SK-N-SH (cell line): ENCODE data around the gene EXOC7. TPM values are rescaled to one million over a fixed set of nuclear protein-coding genes. Genes with fewer than 3 reads are reported as not detected.

Experiments used
- CTCF ChIA-PET: fragments of 300-600, 350-600 bp; formaldehyde crosslinking; extraction: SDS; loops from one replicate; lab custom pipeline; 2021; lab: Yijun Ruan, JAX
- POLR2A ChIA-PET: fragments of 350-600 bp; sonication (Branson Sonifier 250); formaldehyde crosslinking; extraction: SDS; loops from one replicate; lab custom pipeline; 2020; ENCODE audit warnings: antibody characterized with exemption, inconsistent platforms; lab: Yijun Ruan, JAX
- DNase-seq: peaks from one replicate; pipeline ENCODE4 v3.0.0; 2012
- H2AFZ ChIP-seq: fragments of 200-600 bp; sonication (generic); 2 replicates; pipeline ENCODE4 v1.8.1; 2016; ENCODE audit warnings: antibody characterized with exemption, mild to moderate bottlenecking, low read depth
- H3F3A ChIP-seq: fragments of 200-600 bp; sonication (generic); replicated peaks from 2 replicates; pipeline ENCODE3; 2016; ENCODE audit warnings: antibody characterized with exemption, mild to moderate bottlenecking; ENCODE audit not compliant: insufficient read depth
- H3K27ac ChIP-seq, 2 experiments: fragments of 200-500 bp in 1 of 2; fragments of 200-600 bp in 1 of 2; sonication (Bioruptor generic) in 1 of 2; sonication (generic), shearing (Covaris generic) in 1 of 2; 2 replicates each; pipeline versions ENCODE4 v1.5.1 to v1.6.1; 2014 to 2016; ENCODE audit warnings: low read depth in 2 of 2, inconsistent platforms in 1 of 2, low read length in 1 of 2, mild to moderate bottlenecking in 1 of 2, mixed read lengths in 1 of 2
- H3K27me3 ChIP-seq: fragments of 200-600 bp; sonication (generic), shearing (Covaris generic); 2 replicates; pipeline ENCODE4 v1.6.1; 2016; ENCODE audit warnings: mixed run types; ENCODE audit not compliant: insufficient read depth
- H3K36me3 ChIP-seq, 2 experiments: fragments of 200-500 bp in 1 of 2; fragments of 200-600 bp in 1 of 2; sonication (Bioruptor generic) in 1 of 2; sonication (generic) in 1 of 2; replicated peaks in 1 of 2; 2 replicates each; pipeline versions ENCODE3 to v1.5.1; 2014 to 2016; ENCODE audit warnings: low read length in 1 of 2, mild to moderate bottlenecking in 1 of 2; ENCODE audit not compliant: insufficient read depth in 2 of 2, control insufficient read depth in 1 of 2
- H3K4me1 ChIP-seq, 2 experiments: fragments of 200-500 bp in 1 of 2; fragments of 200-600 bp in 1 of 2; sonication (Bioruptor generic) in 1 of 2; sonication (generic), shearing (Covaris generic) in 1 of 2; 2 replicates each; pipeline versions ENCODE4 v1.5.1 to v1.6.1; 2014 to 2016; ENCODE audit warnings: low read depth in 1 of 2, low read length in 1 of 2, mixed run types in 1 of 2; ENCODE audit not compliant: insufficient read depth in 2 of 2, control insufficient read depth in 1 of 2
- H3K4me2 ChIP-seq: fragments of 200-600 bp; sonication (generic), shearing (Covaris generic); 2 replicates; pipeline ENCODE4 v1.6.1; 2017; ENCODE audit warnings: mixed run types
- H3K4me3 ChIP-seq, 2 experiments: fragments of 200-500 bp in 1 of 2; fragments of 200-600 bp in 1 of 2; sonication (Bioruptor generic) in 1 of 2; sonication (generic), shearing (Covaris generic) in 1 of 2; 2 replicates each; pipeline versions ENCODE4 v1.5.1 to v1.8.1; 2014 to 2016; ENCODE audit warnings: low read depth in 2 of 2, inconsistent platforms in 1 of 2, low read length in 1 of 2, mild to moderate bottlenecking in 1 of 2, mixed read lengths in 1 of 2, moderate library complexity in 1 of 2
- H3K79me2 ChIP-seq: fragments of 200-600 bp; sonication (generic); 2 replicates; pipeline ENCODE4 v1.8.1; 2017; ENCODE audit warnings: mild to moderate bottlenecking; ENCODE audit not compliant: insufficient read depth
- H3K9ac ChIP-seq: fragments of 200-600 bp; sonication (generic); 2 replicates; pipeline ENCODE4 v1.6.1; 2017; ENCODE audit warnings: mixed run types
- H3K9me2 ChIP-seq: fragments of 200-600 bp; sonication (generic); 2 replicates; pipeline ENCODE4 v1.6.1; 2017; ENCODE audit warnings: mixed run types
- H3K9me3 ChIP-seq: fragments of 200-600 bp; sonication (generic); 2 replicates; pipeline ENCODE4 v1.6.1; 2017; ENCODE audit warnings: mixed run types, mild to moderate bottlenecking, moderate library complexity
- H4K20me1 ChIP-seq: fragments of 200-600 bp; sonication (generic); 2 replicates; pipeline ENCODE4 v1.6.1; 2017; ENCODE audit warnings: mild to moderate bottlenecking, mixed run types; ENCODE audit not compliant: insufficient read depth
- CHD2 ChIP-seq: fragments of 150-350 bp; IDR thresholded peaks from 2 replicates; pipeline ENCODE4 v1.6.1; 2018; ENCODE audit warnings: low read length; ENCODE audit not compliant: partially characterized antibody
- ELF1 ChIP-seq: IDR thresholded peaks from 2 replicates; pipeline ENCODE4 v1.4.0; 2012
- FOSL2 ChIP-seq: IDR thresholded peaks from 2 replicates; pipeline ENCODE4 v1.4.0; 2012; ENCODE audit warnings: low read depth, mild to moderate bottlenecking, moderate library complexity, borderline replicate concordance
- FOXM1 ChIP-seq: IDR thresholded peaks from 2 replicates; pipeline ENCODE4 v1.4.0; 2012; ENCODE audit warnings: low read depth, mild to moderate bottlenecking
- GABPA ChIP-seq: IDR thresholded peaks from 2 replicates; pipeline ENCODE4 v1.4.0; 2012; ENCODE audit warnings: low read depth, mild to moderate bottlenecking
- GATA2 ChIP-seq: sonication (generic); formaldehyde crosslinking; IDR thresholded peaks from 2 replicates; pipeline ENCODE4 v1.5.0; 2020; ENCODE audit warnings: mild to moderate bottlenecking, missing genetic modification reagents
- JUND ChIP-seq: IDR thresholded peaks from 2 replicates; pipeline ENCODE4 v1.4.0; 2012
- MEF2A ChIP-seq: IDR thresholded peaks from 2 replicates; pipeline ENCODE4 v1.4.0; 2012; ENCODE audit warnings: low read depth, borderline replicate concordance
- NFIC ChIP-seq: IDR thresholded peaks from 2 replicates; pipeline ENCODE4 v1.4.0; 2012; ENCODE audit warnings: borderline replicate concordance
- POLR2AphosphoS5 ChIP-seq: IDR thresholded peaks from 2 replicates; pipeline ENCODE4 v1.6.1; 2012; ENCODE audit warnings: low read depth, low read length
- RFX5 ChIP-seq: IDR thresholded peaks from 2 replicates; pipeline ENCODE4 v1.6.1; 2012; ENCODE audit warnings: mild to moderate bottlenecking, improper control_type of control experiment, low read length
- TCF12 ChIP-seq: IDR thresholded peaks from 2 replicates; pipeline ENCODE4 v1.4.0; 2012
- YY1 ChIP-seq: IDR thresholded peaks from 2 replicates; pipeline ENCODE4 v1.4.0; 2012; ENCODE audit warnings: low read depth, mild to moderate bottlenecking
- WGBS: methylation state at CpG from one replicate; pipeline ENCODE4 v1.1.6; 2017; ENCODE audit warnings: low lambda C conversion rate; 5-methylcytosine and 5-hydroxymethylcytosine counted together
- polyA plus RNA-seq, 3 experiments: library from polyadenylated mRNA; depleted of rRNA; stranded (reverse); fragments of >200 nt; gene quantifications; 2 replicates each; pipeline ENCODE4 v1.2.3, GENCODE V29; 2012
- TF ChIP-seq, protein P1 (sequence below): fragments of 200-600 bp; sonication (generic); IDR thresholded peaks from 2 replicates; pipeline ENCODE4 v1.6.1; 2017; ENCODE audit warnings: antibody characterized with exemption, mild to moderate bottlenecking, moderate library complexity
- TF ChIP-seq, protein P2 (sequence below): IDR thresholded peaks from 2 replicates; pipeline ENCODE4; 2012
- TF ChIP-seq, protein P3 (sequence below): IDR thresholded peaks from 2 replicates; pipeline ENCODE4 v1.6.1; 2012; ENCODE audit warnings: mild to moderate bottlenecking, low read depth, low read length, moderate library complexity
- TF ChIP-seq, protein P4 (sequence below): IDR thresholded peaks from 2 replicates; pipeline ENCODE4 v1.4.0; 2012; ENCODE audit warnings: low read depth, borderline replicate concordance
- TF ChIP-seq, protein P5 (sequence below): IDR thresholded peaks from 2 replicates; pipeline ENCODE4 v1.4.0; 2012; ENCODE audit warnings: low read depth
- TF ChIP-seq, protein P6 (sequence below): fragments of 150-350 bp; IDR thresholded peaks from 2 replicates; pipeline ENCODE4 v1.6.1; 2016; ENCODE audit warnings: mild to moderate bottlenecking, low read depth, low read length
- TF ChIP-seq, protein P7 (sequence below): IDR thresholded peaks from 2 replicates; pipeline ENCODE4 v1.4.0; 2012; ENCODE audit warnings: low read depth, borderline replicate concordance

Gene EXOC7
- polyA plus RNA-seq, 1 of the 3 experiments (the other 2 are of a cell fraction) = 129 TPM

DNA sequence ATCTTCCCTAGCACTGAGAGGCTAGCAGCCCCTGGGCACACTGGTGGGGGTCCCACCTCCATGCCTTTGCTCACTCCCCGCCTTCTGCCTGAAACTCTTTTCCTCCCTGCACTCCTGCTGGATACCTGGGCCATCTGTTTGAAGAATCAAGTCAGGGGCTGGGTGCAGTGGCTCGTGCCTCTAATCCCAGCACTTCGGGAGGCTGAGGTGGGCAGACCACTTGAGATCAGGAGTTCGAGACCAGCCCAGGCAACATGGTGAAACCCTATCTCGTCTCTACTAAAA lies 21.7 kb upstream of the EXOC7 start:
- H3K9ac ChIP-seq = no peak overlapping the region
- POLR2A ChIA-PET = no interaction called here
- H3K27ac ChIP-seq = no peak overlapping the region
- no peaks in the 10 kb centered on the region; a peak in 1 of 4 replicates for H3K4me1 ChIP-seq
- WGBS = 55% methylated on average over 5 of the region's 5 CpGs
- no peaks in the 10 kb centered on the region for H3K36me3 ChIP-seq
- no peaks in the 10 kb centered on the region for H3K9me3 ChIP-seq
- no peak overlapping the region for H3K4me3 ChIP-seq
- no peaks in the 10 kb centered on the region for H3K79me2 ChIP-seq
- H3F3A ChIP-seq = no peaks in the 10 kb centered on the region
- DNase-seq = no peak
- no peaks in the 10 kb centered on the region for H3K9me2 ChIP-seq
- TF ChIP-seq, protein P1, sequence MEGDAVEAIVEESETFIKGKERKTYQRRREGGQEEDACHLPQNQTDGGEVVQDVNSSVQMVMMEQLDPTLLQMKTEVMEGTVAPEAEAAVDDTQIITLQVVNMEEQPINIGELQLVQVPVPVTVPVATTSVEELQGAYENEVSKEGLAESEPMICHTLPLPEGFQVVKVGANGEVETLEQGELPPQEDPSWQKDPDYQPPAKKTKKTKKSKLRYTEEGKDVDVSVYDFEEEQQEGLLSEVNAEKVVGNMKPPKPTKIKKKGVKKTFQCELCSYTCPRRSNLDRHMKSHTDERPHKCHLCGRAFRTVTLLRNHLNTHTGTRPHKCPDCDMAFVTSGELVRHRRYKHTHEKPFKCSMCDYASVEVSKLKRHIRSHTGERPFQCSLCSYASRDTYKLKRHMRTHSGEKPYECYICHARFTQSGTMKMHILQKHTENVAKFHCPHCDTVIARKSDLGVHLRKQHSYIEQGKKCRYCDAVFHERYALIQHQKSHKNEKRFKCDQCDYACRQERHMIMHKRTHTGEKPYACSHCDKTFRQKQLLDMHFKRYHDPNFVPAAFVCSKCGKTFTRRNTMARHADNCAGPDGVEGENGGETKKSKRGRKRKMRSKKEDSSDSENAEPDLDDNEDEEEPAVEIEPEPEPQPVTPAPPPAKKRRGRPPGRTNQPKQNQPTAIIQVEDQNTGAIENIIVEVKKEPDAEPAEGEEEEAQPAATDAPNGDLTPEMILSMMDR = no peak
- TF ChIP-seq MEF2A (no peak), YY1 (no peak), RFX5 (no peak), GABPA (no peak), GATA2 (CRISPR knock-in tag) (no peak), NFIC (no peak), JUND (no peak), CHD2 (no peak), TCF12 (no peak), FOXM1 (no peak), ELF1 (no peak), FOSL2 (no peak), POLR2AphosphoS5 (no peak)
- TF ChIP-seq, protein P2, sequence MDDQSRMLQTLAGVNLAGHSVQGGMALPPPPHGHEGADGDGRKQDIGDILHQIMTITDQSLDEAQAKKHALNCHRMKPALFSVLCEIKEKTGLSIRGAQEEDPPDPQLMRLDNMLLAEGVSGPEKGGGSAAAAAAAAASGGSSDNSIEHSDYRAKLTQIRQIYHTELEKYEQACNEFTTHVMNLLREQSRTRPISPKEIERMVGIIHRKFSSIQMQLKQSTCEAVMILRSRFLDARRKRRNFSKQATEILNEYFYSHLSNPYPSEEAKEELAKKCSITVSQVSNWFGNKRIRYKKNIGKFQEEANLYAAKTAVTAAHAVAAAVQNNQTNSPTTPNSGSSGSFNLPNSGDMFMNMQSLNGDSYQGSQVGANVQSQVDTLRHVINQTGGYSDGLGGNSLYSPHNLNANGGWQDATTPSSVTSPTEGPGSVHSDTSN = no peak
- TF ChIP-seq, protein P3, sequence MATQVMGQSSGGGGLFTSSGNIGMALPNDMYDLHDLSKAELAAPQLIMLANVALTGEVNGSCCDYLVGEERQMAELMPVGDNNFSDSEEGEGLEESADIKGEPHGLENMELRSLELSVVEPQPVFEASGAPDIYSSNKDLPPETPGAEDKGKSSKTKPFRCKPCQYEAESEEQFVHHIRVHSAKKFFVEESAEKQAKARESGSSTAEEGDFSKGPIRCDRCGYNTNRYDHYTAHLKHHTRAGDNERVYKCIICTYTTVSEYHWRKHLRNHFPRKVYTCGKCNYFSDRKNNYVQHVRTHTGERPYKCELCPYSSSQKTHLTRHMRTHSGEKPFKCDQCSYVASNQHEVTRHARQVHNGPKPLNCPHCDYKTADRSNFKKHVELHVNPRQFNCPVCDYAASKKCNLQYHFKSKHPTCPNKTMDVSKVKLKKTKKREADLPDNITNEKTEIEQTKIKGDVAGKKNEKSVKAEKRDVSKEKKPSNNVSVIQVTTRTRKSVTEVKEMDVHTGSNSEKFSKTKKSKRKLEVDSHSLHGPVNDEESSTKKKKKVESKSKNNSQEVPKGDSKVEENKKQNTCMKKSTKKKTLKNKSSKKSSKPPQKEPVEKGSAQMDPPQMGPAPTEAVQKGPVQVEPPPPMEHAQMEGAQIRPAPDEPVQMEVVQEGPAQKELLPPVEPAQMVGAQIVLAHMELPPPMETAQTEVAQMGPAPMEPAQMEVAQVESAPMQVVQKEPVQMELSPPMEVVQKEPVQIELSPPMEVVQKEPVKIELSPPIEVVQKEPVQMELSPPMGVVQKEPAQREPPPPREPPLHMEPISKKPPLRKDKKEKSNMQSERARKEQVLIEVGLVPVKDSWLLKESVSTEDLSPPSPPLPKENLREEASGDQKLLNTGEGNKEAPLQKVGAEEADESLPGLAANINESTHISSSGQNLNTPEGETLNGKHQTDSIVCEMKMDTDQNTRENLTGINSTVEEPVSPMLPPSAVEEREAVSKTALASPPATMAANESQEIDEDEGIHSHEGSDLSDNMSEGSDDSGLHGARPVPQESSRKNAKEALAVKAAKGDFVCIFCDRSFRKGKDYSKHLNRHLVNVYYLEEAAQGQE = no peak
- TF ChIP-seq, protein P4, sequence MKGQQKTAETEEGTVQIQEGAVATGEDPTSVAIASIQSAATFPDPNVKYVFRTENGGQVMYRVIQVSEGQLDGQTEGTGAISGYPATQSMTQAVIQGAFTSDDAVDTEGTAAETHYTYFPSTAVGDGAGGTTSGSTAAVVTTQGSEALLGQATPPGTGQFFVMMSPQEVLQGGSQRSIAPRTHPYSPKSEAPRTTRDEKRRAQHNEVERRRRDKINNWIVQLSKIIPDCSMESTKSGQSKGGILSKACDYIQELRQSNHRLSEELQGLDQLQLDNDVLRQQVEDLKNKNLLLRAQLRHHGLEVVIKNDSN = no peak
- TF ChIP-seq, protein P5, sequence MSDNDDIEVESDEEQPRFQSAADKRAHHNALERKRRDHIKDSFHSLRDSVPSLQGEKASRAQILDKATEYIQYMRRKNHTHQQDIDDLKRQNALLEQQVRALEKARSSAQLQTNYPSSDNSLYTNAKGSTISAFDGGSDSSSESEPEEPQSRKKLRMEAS = no peak
- TF ChIP-seq, protein P6, sequence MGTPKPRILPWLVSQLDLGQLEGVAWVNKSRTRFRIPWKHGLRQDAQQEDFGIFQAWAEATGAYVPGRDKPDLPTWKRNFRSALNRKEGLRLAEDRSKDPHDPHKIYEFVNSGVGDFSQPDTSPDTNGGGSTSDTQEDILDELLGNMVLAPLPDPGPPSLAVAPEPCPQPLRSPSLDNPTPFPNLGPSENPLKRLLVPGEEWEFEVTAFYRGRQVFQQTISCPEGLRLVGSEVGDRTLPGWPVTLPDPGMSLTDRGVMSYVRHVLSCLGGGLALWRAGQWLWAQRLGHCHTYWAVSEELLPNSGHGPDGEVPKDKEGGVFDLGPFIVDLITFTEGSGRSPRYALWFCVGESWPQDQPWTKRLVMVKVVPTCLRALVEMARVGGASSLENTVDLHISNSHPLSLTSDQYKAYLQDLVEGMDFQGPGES = no peak
- TF ChIP-seq, protein P7, sequence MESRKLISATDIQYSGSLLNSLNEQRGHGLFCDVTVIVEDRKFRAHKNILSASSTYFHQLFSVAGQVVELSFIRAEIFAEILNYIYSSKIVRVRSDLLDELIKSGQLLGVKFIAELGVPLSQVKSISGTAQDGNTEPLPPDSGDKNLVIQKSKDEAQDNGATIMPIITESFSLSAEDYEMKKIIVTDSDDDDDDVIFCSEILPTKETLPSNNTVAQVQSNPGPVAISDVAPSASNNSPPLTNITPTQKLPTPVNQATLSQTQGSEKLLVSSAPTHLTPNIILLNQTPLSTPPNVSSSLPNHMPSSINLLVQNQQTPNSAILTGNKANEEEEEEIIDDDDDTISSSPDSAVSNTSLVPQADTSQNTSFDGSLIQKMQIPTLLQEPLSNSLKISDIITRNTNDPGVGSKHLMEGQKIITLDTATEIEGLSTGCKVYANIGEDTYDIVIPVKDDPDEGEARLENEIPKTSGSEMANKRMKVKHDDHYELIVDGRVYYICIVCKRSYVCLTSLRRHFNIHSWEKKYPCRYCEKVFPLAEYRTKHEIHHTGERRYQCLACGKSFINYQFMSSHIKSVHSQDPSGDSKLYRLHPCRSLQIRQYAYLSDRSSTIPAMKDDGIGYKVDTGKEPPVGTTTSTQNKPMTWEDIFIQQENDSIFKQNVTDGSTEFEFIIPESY = no peak
- TF ChIP-seq, all 33 proteins: peak for 0
- Histone ChIP-seq H3K27me3 (no peaks in the 10 kb centered on the region), H2AFZ (no peak overlapping the region), H4K20me1 (no peaks in the 10 kb centered on the region), H3K4me2 (no peak overlapping the region)
- CTCF ChIA-PET = interaction anchor here (0.9 to 18.8 kb wide), 8 partner anchors 22 to 273 kb away, joined by 3 to 332 read pairs (median 4); partner anchors contain the start of gene EXOC7
